PFSK-1 (cell line): Measurements from ENCODE around the gene NDUFA12.

Source experiments
- FOXP2 ChIP-seq: optimal IDR thresholded peaks from 2 replicates; pipeline ENCODE3; 2011; ENCODE audit warnings: borderline replicate concordance, control low read depth, inconsistent platforms; ENCODE audit not compliant: insufficient read depth; ENCODE audit errors: extremely low read length, extremely low read depth
- POLR2AphosphoS5 ChIP-seq: IDR thresholded peaks from 2 replicates; pipeline ENCODE4 v1.6.1; 2012; ENCODE audit warnings: low read depth, mild to moderate bottlenecking, control low read depth, low read length, moderate library complexity
- REST ChIP-seq, 2 experiments: IDR thresholded peaks; 2 replicates each; pipeline versions ENCODE4 v1.6.1 to v1.8.0; 2011 to 2012; ENCODE audit warnings: low read depth in 2 of 2, low read length in 2 of 2, control low read depth in 1 of 2, inconsistent platforms in 1 of 2, mild to moderate bottlenecking in 1 of 2, moderate library complexity in 1 of 2; ENCODE audit not compliant: insufficient read depth in 1 of 2
- SIN3A ChIP-seq: IDR thresholded peaks from 2 replicates; pipeline ENCODE4 v1.6.1; 2012; ENCODE audit warnings: mild to moderate bottlenecking, low read length, moderate library complexity, borderline replicate concordance; ENCODE audit not compliant: insufficient read depth
- TAF1 ChIP-seq: IDR thresholded peaks from 2 replicates; pipeline ENCODE4 v1.6.1; 2012; ENCODE audit warnings: low read length, control low read depth, borderline replicate concordance; ENCODE audit not compliant: insufficient read depth

The NDUFA12 gene

GRCh38 chr12:94994312-94994711, 9.2 kb downstream of the NDUFA12 start:
- TF ChIP-seq TAF1 (no peak), FOXP2 (no peak), SIN3A (no peak), POLR2AphosphoS5 (no peak), REST (IDR thresholded peaks at IDR 0.05; ENCODE audit: insufficient read depth in 1 of 2, low read depth in 2 of 2, low read length in 2 of 2) (no peak)

GRCh38 chr12:94990222-94990621, 13.3 kb downstream of the NDUFA12 start:
- TF ChIP-seq POLR2AphosphoS5 = no peak
- no peak for TF ChIP-seq FOXP2
- no peak for TF ChIP-seq TAF1
- no peak for TF ChIP-seq SIN3A
- TF ChIP-seq REST (IDR thresholded peaks at IDR 0.05; ENCODE audit: insufficient read depth in 1 of 2, low read depth in 2 of 2, low read length in 2 of 2) = no peak

- TF ChIP-seq REST (IDR thresholded peaks at IDR 0.05; ENCODE audit: insufficient read depth in 1 of 2, low read depth in 2 of 2, low read length in 2 of 2) (no peak), FOXP2 (no peak), TAF1 (no peak), SIN3A (no peak), POLR2AphosphoS5 (no peak)
Measured at GRCh38 chr12:94988471-94988870, 15.0 kb downstream of the NDUFA12 start.

GRCh38 chr12:94987801-94988200, 15.7 kb downstream of the NDUFA12 start:
- TF ChIP-seq SIN3A (no peak), POLR2AphosphoS5 (no peak), FOXP2 (no peak), REST (IDR thresholded peaks at IDR 0.05; ENCODE audit: insufficient read depth in 1 of 2, low read depth in 2 of 2, low read length in 2 of 2) (no peak), TAF1 (no peak)

GRCh38 chr12:94987076-94987669, 16.3 kb downstream of the NDUFA12 start:
- no peak for TF ChIP-seq TAF1
- no peak for TF ChIP-seq POLR2AphosphoS5
- no peak for TF ChIP-seq REST (IDR thresholded peaks at IDR 0.05; ENCODE audit: insufficient read depth in 1 of 2, low read depth in 2 of 2, low read length in 2 of 2)
- no peak for TF ChIP-seq SIN3A
